HG03520 (cell line): Measurements from ENCODE around the gene SRPRB.

ENCODE experiments used
- ATAC-seq: cut with Tn5 transposase; IDR thresholded peaks from one replicate; pipeline ENCODE4 v1.9.1; 2021; ENCODE audit warnings: mild to moderate bottlenecking, moderate library complexity; ENCODE audit not compliant: unreplicated experiment

The SRPRB gene

GRCh38 chr3:133825969-133826727, 20.5 kb downstream of the SRPRB start:
- ATAC-seq, result no peak

- ATAC-seq, result no peak
Observed at GRCh38 chr3:133827136-133827535, 21.5 kb downstream of the SRPRB start.

GRCh38 chr3:133827684-133828083, 22.1 kb downstream of the SRPRB start:
- ATAC-seq, result no peak

GRCh38 chr3:133828576-133829309, 23.1 kb downstream of the SRPRB start:
- no peak for ATAC-seq

- ATAC-seq, result no peak
Observed at GRCh38 chr3:133829310-133829707, 23.7 kb downstream of the SRPRB start.

- ATAC-seq, result no peak
Observed at GRCh38 chr3:133830071-133830470, 24.5 kb downstream of the SRPRB start.

GRCh38 chr3:133831966-133832801, 26.6 kb downstream of the SRPRB start:
- no peak for ATAC-seq

GRCh38 chr3:133832802-133833144, 27.2 kb downstream of the SRPRB start:
- ATAC-seq, result no peak

GRCh38 chr3:133833267-133833666, 27.7 kb downstream of the SRPRB start:
- no peak for ATAC-seq

GRCh38 chr3:133833880-133834620, 28.4 kb downstream of the SRPRB start:
- ATAC-seq, result no peak

- ATAC-seq, result no peak
Observed at GRCh38 chr3:133834621-133835417, 29.2 kb downstream of the SRPRB start.

- no peak for ATAC-seq
Observed at GRCh38 chr3:133835418-133835743, 29.8 kb downstream of the SRPRB start.

GRCh38 chr3:133835961-133836360, 30.3 kb downstream of the SRPRB start:
- no peak for ATAC-seq

- no peak for ATAC-seq
Observed at GRCh38 chr3:133836497-133837158, 31.0 kb downstream of the SRPRB start.

GRCh38 chr3:133837487-133838295, 32.1 kb downstream of the SRPRB start:
- ATAC-seq, result no peak

- no peak for ATAC-seq
Observed at GRCh38 chr3:133838296-133838789, 32.7 kb downstream of the SRPRB start.

- no peak for ATAC-seq
Observed at GRCh38 chr3:133838916-133839800, 33.5 kb downstream of the SRPRB start.
